Measurements from ENCODE around the gene TRAPPC3. TPM values are rescaled to one million over a fixed set of nuclear protein-coding genes. Genes with fewer than 3 reads are reported as not detected.

TRAPPC3 gene
- total RNA-seq, 1 donor, result 111 TPM

- no peak for TF ChIP-seq CTCF (IDR thresholded peaks at IDR 0.05; ENCODE audit: extremely low read depth, low read depth, low read length)
- Histone ChIP-seq H3K79me2 (ENCODE audit: insufficient read depth, low read length) (peaks cover 81% of the 10 kb centered on the region), H3K9me3 (ENCODE audit: low read depth, low read length) (no peaks in the 10 kb centered on the region), H4K20me1 (ENCODE audit: insufficient read depth, low read length) (peaks cover 64% of the 10 kb centered on the region), H3K36me3 (ENCODE audit: insufficient read depth, low read length) (peaks cover 25% of the 10 kb centered on the region), H3K4me3 (ENCODE audit: insufficient read depth, low read length) (peak overlapping the region; percentile 98), H3K27ac (ENCODE audit: low read depth, low read length) (peak overlapping the region; percentile 96), H3K27me3 (ENCODE audit: insufficient read depth, low read length) (no peaks in the 10 kb centered on the region), H3K4me2 (ENCODE audit: insufficient read depth, low read length) (peak overlapping the region; percentile 91), H2AFZ (ENCODE audit: low read length) (no peak overlapping the region), H3K4me1 (ENCODE audit: insufficient read depth, low read length) (peaks cover 62% of the 10 kb centered on the region)
- no peak for DNase-seq (ENCODE audit: insufficient read length, low spot score, missing footprints)
These were observed 8.9 kb upstream of the TRAPPC3 start for GRCh38 chr1:36157973-36158826.

GRCh38 chr1:36157115-36157903 lies 8.0 kb upstream of the TRAPPC3 start:
- peaks cover 72% of the 10 kb centered on the region for H3K79me2 ChIP-seq (ENCODE audit: insufficient read depth, low read length)
- H3K27ac ChIP-seq (ENCODE audit: low read depth, low read length), result peak overlapping the region; percentile 96
- peaks cover 22% of the 10 kb centered on the region for H3K36me3 ChIP-seq (ENCODE audit: insufficient read depth, low read length)
- peak overlapping the region; percentile 35 for H2AFZ ChIP-seq (ENCODE audit: low read length)
- peaks cover 55% of the 10 kb centered on the region for H4K20me1 ChIP-seq (ENCODE audit: insufficient read depth, low read length)
- H3K4me3 ChIP-seq (ENCODE audit: insufficient read depth, low read length), result peak overlapping the region; percentile 98
- H3K9me3 ChIP-seq (ENCODE audit: low read depth, low read length), result no peaks in the 10 kb centered on the region
- TF ChIP-seq CTCF (IDR thresholded peaks at IDR 0.05; ENCODE audit: extremely low read depth, low read depth, low read length), result no peak
- no peaks in the 10 kb centered on the region for H3K27me3 ChIP-seq (ENCODE audit: insufficient read depth, low read length)
- peaks cover 55% of the 10 kb centered on the region for H3K4me1 ChIP-seq (ENCODE audit: insufficient read depth, low read length)
- H3K4me2 ChIP-seq (ENCODE audit: insufficient read depth, low read length), result peak overlapping the region; percentile 91
- peak; percentile 91 for DNase-seq (ENCODE audit: insufficient read length, low spot score, missing footprints)

- Histone ChIP-seq H3K9me3 (ENCODE audit: low read depth, low read length) (no peaks in the 10 kb centered on the region), H3K4me3 (ENCODE audit: insufficient read depth, low read length) (peak overlapping the region; percentile 98), H3K36me3 (ENCODE audit: insufficient read depth, low read length) (peaks cover 21% of the 10 kb centered on the region), H3K4me1 (ENCODE audit: insufficient read depth, low read length) (peaks cover 54% of the 10 kb centered on the region), H2AFZ (ENCODE audit: low read length) (peak overlapping the region; percentile 60), H3K27me3 (ENCODE audit: insufficient read depth, low read length) (no peaks in the 10 kb centered on the region), H3K27ac (ENCODE audit: low read depth, low read length) (peak overlapping the region; percentile 96), H3K4me2 (ENCODE audit: insufficient read depth, low read length) (peak overlapping the region; percentile 91), H4K20me1 (ENCODE audit: insufficient read depth, low read length) (peaks cover 47% of the 10 kb centered on the region), H3K79me2 (ENCODE audit: insufficient read depth, low read length) (peaks cover 65% of the 10 kb centered on the region)
- DNase-seq (ENCODE audit: insufficient read length, low spot score, missing footprints), result no peak
- no peak for TF ChIP-seq CTCF (IDR thresholded peaks at IDR 0.05; ENCODE audit: extremely low read depth, low read depth, low read length)
These were observed 7.2 kb upstream of the TRAPPC3 start for GRCh38 chr1:36156329-36157114.
